Measurements from ENCODE around the gene ELFN1.
"Not testable (repeated sequence)": the region's sequence is repeated elsewhere in the genome, so short reads cannot be mapped to it uniquely, and the experiment has no call there.

The ELFN1 gene

DNA sequence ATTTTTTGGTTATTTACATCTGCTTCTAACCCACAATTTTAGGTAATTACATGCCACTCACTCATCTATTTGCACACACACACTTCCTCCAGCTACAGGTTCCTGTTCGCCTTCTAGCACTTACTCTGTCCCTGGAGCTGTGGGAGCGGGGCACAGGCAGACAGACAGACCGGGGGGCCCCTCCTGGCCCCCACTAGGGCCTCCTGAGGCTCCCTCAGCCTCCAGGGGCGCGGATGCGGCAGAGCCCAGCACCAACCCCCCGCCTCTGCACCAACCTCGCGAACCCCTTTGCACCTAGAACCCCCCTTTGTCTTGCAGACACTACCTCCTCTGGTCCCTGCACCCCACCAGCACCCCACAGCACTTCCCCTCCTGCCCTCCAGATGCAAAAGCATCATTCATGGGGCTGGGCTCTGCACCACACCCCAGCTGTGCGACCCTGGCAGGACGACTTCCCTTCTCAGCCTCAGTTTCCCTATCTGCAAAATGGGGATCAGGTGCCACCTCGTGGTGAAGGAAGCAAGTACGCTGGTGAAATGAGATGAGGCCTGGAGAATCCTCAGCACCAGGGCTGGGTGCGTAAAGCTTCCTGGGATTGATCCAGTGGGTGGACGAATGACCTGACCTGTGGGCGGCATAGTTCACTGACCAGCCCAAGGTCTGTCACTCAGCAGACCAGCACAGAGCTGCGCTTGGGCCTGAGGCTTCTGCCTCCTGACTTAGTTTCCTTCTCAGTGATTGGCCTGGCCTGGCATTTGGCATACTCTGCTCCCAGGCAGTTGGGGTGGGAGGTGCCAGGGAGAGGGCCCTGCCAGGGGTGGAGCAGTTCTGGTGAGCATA lies 37.9 kb downstream of the ELFN1 start:
- DNase-seq (ENCODE audit: low read depth in 2 of 2, low spot score in 1 of 2): no peak

DNA sequence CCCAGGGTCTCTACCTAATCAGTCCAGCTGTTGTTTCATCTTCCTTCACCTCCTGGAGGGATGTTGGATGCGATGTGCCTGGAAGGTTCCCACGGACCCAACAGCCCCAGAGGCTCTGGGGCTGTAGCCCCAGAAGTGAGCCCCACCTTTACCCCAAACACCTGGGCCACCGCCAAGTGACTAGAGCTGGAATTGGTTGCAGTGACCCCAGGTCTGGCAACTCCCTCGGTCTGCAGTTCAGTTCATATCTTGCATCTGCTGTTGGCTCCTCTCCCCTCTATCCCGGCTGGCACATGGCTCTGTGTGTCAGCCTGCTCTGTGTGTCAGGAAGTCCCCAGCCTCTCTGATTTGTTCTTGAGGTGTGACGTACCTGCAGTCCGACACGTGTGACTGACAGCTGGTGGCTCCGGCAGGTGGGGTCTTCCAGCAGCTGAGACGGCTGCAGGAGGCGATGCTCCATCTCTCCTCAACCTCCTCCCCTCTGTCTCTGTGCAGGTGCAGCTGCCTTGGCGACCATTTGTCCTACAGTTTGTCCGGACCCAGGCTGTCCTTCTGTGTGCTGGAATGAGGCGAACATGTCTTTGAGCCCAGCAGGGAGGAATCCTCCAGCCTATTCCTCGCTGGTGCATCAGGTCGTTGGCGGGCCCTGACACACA lies 38.6 kb downstream of the ELFN1 start:
- no peak for DNase-seq (ENCODE audit: low read depth in 2 of 2, low spot score in 1 of 2)

DNA sequence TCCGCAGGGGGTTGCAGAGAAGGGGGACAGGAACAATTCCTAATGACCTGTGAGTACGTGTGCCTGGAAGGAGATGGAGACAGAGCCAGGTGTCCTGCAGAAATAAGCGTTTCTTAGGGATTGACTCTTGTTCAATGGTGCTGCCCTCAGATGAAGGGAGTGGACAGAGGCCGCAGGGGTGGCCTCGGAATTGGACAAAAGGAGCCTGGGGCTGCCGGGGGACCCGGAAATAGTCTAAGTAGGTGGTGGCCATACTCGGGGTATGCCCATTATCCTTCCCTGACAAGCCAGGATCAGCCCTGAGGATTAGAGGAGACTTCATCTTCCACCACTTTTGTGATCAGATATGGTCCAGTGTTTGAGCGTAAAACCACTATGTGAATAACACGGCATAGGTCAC lies 39.2 kb downstream of the ELFN1 start:
- no peak for DNase-seq (ENCODE audit: low read depth in 2 of 2, low spot score in 1 of 2)

DNA sequence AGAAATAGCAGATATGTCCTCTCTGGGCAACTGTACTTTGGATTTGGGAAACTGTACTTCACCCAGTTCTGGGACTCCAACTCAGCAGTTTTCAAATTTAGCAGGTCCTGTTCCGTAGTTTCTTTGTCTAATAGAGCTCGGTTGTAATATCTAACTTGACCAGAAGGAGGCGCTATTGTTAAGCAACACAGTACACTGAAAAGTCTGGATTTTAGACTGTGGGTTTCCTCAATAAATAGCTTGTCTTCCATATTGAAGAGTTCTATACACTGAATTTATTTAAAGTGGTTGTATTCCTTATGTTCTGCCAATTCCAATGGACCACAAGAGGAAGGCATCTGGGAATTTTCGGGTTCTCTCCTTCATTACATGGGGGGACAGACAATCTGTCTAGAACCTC lies 39.8 kb downstream of the ELFN1 start:
- DNase-seq (ENCODE audit: low read depth in 2 of 2, low spot score in 1 of 2): no peak

DNA sequence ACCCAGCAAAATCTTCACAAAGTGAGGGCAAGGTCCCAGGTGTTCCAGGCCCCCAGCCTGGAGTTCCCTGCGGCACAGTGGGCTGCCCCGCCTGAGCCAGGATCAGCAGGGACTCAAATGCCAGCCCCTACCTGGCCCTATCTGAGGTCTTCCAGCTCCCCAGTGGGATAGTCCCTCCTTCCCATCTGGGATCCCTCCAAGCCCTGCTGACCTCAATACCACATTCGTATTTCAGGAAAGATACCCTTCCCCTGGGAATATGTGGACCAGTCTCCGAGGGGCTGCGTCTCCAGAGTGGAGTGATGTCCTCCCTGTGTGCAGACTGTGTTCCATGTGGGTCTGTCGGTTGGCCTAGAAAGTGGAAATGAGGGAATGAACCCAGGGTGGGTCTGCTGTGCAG lies 40.9 kb downstream of the ELFN1 start:
- DNase-seq (ENCODE audit: low read depth in 2 of 2, low spot score in 1 of 2): no peak

DNA sequence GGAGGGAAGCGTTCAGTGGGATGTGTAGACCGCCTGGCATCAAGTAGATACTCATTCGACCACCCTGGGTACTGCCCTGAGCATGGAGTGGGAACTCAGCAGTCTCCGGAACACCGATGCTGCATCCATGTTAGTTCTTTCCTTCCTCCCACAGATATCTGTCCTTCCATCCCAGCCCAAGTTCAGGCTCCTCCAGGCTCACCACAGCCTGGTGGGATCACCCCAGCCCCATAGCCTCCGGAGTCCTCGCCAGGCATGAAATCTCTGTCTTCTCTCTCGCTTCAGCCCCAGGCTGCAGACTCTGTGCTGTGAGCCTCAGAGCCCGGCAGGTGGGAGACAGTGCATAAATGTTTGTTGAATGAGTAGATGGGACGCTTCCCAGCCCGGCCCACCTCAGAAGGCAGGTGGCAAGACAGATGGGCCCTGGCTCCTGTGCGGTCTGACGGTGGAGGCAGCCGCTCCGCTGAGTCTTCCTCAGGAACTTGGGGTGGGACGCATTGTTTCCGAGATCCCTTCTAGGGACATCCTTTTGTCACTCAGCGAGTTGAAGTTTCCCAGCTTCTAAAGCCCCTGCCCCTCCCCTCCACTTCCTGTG lies 42.9 kb downstream of the ELFN1 start:
- no peak for DNase-seq (ENCODE audit: low read depth in 2 of 2, low spot score in 1 of 2)

DNA sequence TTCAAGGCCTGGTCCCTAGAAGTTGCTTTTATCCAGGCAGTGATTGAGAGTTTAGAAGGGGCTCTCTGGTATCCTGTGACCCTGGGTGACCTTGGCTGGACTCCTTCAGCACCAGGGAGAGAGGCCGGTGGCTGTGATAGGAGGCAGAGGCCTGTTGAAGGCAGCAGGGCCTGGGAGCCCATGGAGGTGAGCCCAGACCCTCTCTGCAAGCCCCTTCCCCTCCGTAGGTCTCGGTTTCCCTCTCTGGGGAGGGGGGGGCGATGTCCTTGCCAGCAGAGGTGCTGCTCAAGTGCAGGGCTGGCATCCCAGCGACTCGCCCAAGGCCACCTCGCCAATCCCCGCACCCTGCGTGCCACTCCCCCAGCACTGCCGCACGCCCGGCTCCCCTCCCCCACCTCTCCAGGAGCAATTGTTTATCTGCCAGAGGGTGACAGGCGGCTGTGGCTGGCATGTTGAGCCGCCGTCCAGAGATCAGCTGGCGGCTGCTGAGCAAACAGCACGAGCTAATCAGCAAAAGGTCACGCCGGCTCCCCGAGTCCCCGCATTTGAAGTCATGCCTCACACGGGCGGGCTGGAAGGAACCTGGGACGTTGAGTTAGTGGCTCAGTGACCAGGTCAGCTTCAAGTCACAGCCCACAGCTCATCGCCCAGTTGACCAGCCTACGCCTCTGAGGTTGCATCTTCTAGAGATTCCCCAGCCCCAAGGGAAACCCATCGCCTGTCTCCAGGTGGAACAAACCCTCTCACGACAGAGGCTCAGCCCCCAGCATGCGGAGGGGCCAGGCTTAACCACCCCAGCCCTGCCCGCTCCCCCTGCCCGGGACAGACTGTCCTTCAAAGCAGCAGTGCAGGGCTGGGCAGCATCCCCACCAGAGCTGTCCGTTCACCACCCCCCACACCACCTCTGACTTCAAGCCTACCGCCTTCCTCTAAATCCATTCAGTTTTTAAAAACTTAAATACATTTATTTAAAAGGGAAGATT lies 43.7 kb downstream of the ELFN1 start:
- no peak for DNase-seq (ENCODE audit: low read depth in 2 of 2, low spot score in 1 of 2)

DNA sequence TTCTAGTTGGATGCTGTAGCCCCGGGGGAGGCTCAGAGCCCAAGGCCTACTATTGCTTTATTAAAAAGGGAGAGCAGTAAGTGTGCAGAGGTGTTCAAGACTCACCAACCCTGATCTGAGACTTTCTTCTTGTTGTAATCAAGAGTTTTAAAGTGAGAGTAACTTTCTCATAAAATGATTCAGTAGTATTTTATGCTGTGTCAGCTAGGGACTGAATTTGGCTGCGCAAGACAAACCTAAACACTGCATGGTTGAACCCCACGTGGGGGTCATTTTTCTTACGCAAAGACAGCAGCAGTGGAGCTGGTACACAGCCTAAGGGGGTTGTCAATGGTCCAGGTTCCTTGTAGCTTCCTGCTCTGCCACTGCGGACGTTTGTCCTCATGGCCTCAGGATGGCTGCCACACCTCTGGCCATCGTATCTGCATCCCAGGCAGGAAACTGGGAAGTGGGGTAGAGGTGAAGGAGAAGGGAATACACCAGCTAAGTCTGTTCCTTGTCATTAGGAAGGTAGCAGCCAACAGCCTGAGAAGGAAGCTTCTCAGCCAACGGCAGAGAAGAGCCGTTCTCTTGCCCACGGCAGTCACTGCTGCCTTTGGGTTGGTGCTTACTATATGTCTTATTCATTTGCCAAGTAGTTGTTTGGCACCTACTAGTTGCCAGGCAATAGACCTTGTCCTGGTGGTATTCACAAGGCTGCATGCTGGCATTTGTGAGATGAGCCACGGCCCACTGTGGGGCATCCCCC lies 44.7 kb downstream of the ELFN1 start:
- DNase-seq (ENCODE audit: low read depth in 2 of 2, low spot score in 1 of 2): no peak

DNA sequence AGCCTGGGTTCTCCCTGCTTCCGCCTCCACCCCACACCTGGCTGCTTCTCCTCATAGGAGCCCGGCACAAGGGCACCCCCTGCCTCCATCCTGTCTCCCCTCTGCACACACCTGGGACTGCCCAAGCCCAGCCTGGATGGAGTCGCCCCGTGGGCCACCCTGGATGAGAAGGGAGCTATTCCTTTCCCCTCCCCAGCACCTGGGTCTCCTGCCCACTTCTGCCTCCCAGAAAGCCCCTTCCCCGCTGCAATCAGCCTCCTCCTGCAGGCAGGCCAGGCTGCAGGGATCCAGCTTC lies 45.2 kb downstream of the ELFN1 start:
- no peak for DNase-seq (ENCODE audit: low read depth in 2 of 2, low spot score in 1 of 2)

DNA sequence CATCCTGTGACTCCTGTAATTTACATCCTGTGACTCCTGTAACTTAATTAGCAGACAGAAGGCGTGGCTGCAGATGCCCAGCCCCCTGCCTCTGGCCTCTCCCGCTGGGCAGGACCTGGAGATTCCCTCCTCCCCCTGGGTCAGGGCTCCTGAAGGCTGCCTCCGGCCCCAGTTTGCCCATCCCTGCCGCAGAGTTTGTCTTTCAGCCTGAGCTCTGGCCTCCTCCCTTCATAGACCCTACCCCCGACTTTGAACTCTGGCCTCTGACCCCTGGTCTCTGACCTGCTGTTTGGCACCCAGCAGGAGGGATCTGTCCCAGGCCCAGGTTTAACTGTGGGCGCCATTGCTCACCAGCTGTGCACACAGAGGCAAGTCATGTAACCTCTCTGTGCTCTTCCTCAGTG lies 45.6 kb downstream of the ELFN1 start:
- no peak for DNase-seq (ENCODE audit: low read depth in 2 of 2, low spot score in 1 of 2)

DNA sequence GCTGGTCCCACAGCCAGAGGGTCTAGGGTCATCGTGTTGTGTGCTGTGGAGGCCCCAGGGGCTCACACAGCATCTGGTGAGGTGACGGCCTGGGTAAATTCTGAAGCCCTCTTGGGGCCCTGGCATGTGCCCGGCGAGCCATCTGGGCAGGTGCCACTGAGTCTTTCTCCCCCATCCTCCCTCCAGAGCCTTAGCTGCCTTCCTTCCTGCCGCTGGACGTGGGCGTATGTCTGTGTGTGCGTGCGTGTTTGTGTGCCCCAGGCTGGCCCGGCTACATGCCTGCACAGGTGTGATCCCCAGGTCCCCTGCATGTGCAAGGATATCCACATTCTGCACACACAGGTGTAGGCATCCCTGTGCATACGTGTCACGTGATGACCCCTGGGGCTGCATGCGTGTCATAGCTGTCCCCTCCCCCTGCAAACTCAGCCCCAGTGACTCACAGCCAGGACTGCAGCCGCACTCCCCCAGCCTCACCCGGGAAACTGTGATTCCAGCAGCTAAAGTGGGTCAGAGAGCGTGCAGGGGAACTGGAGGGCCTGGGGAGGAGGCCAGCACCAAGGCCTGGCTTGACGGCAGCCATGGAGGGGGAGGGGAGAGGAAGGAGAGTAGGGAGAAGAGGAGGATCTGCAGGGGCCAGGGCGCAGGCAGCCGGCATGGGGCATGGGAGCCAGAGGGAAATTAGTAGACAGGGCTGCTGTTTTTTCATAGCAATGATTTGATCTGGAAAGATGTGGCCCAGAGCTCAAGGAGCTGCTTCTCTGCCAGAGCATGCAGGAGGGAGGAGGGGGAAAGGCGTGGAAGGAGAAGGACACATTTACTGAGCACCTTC lies 46.4 kb downstream of the ELFN1 start:
- no peak for DNase-seq (ENCODE audit: low read depth in 2 of 2, low spot score in 1 of 2)

DNA sequence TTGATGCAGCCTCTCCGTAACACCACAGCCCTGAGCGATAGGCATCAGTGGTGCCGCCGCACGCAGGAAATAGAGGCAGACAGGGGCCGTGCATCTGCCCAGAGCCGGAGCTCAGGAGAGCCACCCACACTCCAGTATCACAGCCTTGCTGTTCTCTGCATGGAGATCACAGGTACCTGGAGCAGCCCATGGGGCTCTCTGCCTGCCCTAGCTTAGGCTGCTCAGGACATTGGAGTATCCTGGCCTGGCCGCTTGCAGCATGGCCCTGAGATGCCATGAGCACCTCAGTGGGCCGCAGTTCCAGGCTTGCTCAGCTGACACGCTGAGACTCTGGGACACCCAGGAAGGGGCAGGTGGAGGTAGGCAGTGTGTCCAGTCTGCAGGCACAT lies 47.0 kb downstream of the ELFN1 start:
- no peak for DNase-seq (ENCODE audit: low read depth in 2 of 2, low spot score in 1 of 2)

DNA sequence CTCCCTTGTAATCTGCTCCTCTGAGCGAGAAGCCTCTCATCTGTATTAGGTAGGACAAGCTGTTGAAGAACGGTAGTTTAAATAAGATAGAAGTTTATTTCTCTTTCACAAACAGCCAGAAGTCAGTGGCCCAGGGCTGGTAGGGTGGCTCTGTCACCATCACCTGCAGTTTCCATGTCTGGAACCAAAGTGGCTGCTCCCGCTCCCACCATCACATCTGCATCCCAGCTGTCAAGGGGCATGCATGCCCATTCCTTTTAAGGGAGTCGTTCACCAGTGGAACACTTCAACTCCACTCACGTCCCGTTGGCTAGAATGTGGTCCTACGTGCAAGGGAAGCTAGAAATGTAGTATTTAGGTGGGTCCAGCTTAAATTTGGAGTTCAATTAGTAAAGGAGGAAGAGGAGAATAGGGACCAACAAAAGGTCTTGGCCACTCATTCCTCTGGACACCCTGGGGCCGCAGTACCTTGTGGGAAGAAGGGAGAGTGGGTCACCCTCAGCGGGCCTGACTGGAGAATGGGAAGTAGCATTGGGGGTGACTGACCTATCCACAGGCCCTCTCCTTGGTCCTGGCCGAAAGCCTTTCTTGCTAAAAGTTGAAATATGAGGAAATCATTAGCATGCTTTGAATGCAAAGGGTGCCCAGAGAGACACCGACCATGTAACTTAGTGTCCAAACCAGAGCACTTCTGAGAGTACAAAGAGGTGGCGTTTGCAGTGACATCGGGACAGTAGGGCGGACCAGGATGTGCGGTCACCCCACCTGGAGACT lies 48.0 kb downstream of the ELFN1 start:
- DNase-seq (ENCODE audit: low read depth in 2 of 2, low spot score in 1 of 2): no peak

DNA sequence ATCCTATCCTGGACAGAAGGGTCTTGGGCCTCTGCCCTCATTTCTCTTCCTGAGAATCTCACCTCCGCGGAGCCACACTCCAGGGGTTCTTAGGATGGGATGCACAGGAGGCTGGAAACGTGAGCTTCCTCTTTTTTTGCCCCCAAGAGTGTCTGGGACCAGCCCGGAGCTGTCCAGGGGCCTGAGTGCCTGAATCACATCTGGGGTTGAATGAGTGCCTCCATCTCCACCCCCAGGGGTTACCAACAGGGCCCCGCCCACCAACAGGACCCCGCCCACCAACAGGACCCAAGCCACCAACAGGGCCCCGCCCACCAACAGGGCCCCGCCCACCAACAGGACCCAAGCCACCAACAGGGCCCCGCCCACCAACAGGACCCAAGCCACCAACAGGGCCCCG lies 48.8 kb downstream of the ELFN1 start:
- not testable (repeated sequence) for DNase-seq (ENCODE audit: low read depth in 2 of 2, low spot score in 1 of 2)

DNA sequence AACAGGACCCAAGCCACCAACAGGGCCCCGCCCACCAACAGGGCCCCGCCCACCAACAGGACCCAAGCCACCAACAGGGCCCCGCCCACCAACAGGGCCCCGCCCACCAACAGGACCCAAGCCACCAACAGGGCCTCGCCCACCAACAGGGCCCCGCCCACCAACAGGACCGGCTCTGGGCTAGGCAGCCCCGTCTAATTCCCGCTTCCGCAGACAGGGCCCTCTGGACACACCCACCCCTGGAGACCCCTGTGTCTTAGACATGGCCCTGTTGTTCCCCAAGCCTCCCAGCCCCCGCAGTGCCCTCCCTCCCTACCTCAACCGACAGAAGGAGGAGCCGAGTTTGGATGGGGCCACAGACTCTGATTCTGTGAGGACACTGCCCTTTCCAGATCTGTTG lies 49.2 kb downstream of the ELFN1 start:
- DNase-seq (ENCODE audit: low read depth in 2 of 2, low spot score in 1 of 2): not testable (repeated sequence)

DNA sequence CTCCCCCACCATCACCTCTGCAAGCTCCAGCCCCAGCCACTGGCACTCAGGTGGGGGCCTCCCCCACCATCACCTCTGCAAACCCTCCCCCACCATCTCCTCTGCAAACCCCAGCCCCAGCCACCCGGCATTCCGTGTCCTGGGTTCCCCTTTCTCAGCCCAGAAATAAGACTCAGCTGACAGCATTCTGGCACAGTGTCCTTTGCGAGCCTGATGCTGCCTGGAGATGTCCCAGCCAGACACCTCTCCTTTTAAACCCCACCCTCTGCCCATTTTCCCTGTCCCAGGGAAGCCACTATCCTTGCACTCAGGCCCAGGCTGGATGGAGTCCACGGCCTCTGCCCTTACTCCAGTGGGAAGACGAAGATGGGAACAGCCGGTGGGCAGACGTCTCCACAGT lies 49.8 kb downstream of the ELFN1 start:
- no peak for DNase-seq (ENCODE audit: low read depth in 2 of 2, low spot score in 1 of 2)

DNA sequence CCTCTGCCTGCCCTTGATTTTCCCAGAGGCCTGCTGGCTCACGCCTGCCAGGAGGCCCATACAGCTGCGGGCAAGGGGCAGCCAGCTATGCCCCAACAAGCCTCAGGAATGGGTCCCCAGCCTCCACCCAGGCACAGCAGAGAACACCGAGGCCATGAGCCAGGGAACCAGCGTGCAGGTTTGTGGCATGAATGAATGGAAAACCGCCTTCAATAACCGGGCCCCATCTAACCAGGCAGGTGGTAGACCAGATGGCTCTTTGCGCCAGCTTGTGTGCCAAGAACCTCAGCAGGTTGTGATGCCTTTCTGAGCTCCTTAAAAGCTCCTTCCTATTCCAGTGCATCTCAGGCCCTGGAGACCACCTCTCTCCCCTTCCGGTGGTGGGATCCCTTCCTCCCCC lies 50.2 kb downstream of the ELFN1 start:
- no peak for DNase-seq (ENCODE audit: low read depth in 2 of 2, low spot score in 1 of 2)

DNA sequence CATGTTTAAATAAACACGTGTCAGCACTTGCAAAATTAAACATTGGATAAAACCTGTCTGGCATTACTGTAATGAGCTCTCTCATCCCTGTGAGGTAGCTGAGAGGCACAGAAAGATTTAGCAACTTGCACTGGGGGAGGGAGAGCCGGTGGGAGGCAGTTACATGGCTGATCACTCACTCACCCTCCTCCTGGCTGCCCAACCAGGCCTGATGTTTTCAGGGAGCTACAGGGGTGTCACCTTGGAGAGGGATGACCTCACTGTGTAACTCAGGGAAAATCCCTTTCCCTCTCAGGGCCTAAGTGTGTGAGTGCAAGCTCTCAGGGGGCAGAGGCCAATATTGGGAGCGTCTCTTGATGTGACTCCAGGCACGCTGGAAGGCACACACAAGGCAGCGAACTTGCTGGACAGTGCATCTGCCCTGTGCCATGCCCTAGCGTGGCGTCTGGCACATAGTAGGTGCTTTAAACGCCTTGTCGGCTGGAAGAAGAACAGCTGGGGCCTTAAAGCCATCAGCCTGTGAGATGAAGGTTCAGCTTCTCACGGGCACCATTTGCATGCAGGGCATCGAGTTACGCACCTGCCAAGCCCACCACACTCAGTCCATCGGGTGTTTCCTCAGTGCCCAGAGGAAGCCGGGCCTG lies 51.1 kb downstream of the ELFN1 start:
- no peak for DNase-seq (ENCODE audit: low read depth in 2 of 2, low spot score in 1 of 2)

DNA sequence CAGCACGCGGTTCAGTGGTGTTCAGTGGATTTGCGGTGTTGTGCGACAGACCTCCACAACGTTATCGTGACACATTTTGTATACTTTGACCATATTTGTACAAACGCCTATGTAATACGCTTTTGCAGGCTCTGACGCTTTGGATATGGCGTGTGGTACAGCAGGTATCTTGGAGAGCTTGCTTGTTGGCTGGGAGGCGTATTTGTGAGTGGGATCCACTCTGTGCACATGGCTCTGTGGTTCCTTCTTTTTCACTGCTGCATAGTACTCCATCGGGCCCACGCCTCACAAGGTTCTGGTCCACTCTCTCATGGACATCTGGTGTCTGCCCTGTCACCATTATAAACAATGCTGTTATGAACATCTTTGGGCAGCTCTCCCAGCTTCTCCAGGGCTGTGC lies 53.2 kb downstream of the ELFN1 start:
- no peak for DNase-seq (ENCODE audit: low read depth in 2 of 2, low spot score in 1 of 2)
